Measurements from ENCODE around the gene TOX3.

DNA sequence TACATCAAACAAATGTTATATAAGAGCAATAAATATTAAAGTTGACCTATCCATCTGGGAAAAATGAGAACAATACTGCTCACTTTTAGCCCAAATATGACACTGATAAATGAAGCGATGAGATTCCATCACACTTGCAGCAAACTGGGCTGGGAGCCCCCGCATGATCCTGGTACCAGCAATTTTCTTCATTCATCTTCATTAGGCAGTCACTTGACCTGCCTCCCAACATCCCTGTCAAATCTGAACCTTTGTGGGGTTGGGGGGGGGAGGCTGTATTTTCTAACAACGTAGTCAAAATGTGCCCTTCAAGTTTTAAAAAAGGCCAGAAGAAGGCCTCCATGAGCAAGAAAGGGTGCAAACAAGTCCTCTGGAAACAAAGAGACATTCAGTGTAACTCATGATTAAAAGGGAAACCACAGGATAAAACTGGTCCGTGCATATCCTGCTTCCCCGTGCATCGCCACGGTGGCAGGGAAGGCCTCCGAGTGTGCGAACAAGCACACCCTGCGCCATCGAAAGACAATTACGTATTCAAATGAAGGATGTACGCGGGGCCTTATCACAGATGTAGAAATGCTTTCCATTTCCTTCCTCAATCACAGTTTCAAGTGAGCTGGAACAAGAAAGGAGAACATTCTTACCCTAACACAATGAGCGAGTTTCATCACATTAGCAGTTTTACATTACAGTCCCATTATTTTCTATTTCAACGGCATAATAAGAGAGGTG, 48.4 kb downstream of the TOX3 start:
- TF ChIP-seq EZH2phosphoT487 (IDR thresholded peaks at IDR 0.05; ENCODE audit: insufficient read depth, low read depth) (no peak), EZH2 (IDR thresholded peaks at IDR 0.05; ENCODE audit: insufficient read depth, poor library complexity, severe bottlenecking) (no peak)
